ENCODE measurements around the gene PIEZO2. TPM values are rescaled to one million over a fixed set of nuclear protein-coding genes. Genes with fewer than 3 reads are reported as not detected.
A peak's percentile ranks its signal among the peaks of the same experiment; 100 is the strongest.

Gene PIEZO2
- total RNA-seq, 4 donors from 2014 or later = 2.4 to 5.2 (median 3.3) TPM

DNA sequence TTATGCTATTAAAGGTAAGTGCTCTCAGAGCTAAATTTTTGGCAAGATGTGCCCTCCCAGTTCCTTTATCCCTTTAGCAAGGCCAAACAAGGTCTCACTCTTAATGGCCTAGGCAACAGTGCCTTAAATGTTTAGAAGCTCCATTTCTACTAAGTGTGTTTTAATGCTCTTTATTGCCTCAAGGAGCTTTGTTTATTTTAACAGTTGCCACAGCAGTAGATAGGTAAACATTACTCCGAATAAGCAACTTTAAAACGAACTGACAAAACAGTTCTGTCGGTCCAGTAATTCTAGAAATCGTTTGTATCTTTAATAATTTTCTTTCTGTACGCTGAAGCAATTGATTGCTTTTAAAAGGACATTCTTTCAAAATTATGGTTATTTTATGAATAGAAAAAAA, 74.5 kb downstream of the PIEZO2 start:
- Histone ChIP-seq H3K9me3 (no peaks in the 10 kb centered on the region), H3K36me3 (no peaks in the 10 kb centered on the region), H3K4me3 (no peak overlapping the region), H3K27me3 (no peaks in the 10 kb centered on the region), H3K27ac (replicated peaks in 1 of 4) (no peak overlapping the region), H3K4me1 (no peaks in the 10 kb centered on the region)
- 53% methylated on average over 5 of the region's 5 CpGs for WGBS
- intact Hi-C loops (cut with DNase I) = no loop called here
- TF ChIP-seq POLR2A (IDR thresholded peaks at IDR 0.05; ENCODE audit: low read depth) = no peak
- no peak for TF ChIP-seq EP300 (IDR thresholded peaks at IDR 0.05)
- no peak for TF ChIP-seq POLR2AphosphoS5 (IDR thresholded peaks at IDR 0.05)
- TF ChIP-seq CTCF (IDR thresholded peaks at IDR 0.05) = no peak
- no peak for DNase-seq (ENCODE audit: extremely low spot score)

GRCh38 chr18:11073971-11074370, 75.4 kb downstream of the PIEZO2 start:
- H3K4me1 ChIP-seq = no peaks in the 10 kb centered on the region
- WGBS = 84% methylated on average over 9 of the region's 9 CpGs
- no peaks in the 10 kb centered on the region for H3K9me3 ChIP-seq
- H3K27me3 ChIP-seq = no peaks in the 10 kb centered on the region
- TF ChIP-seq CTCF (IDR thresholded peaks at IDR 0.05) = no peak
- no peak for TF ChIP-seq POLR2A (IDR thresholded peaks at IDR 0.05; ENCODE audit: low read depth)
- TF ChIP-seq POLR2AphosphoS5 (IDR thresholded peaks at IDR 0.05) = no peak
- no peak for TF ChIP-seq EP300 (IDR thresholded peaks at IDR 0.05)
- H3K36me3 ChIP-seq = no peaks in the 10 kb centered on the region
- no peak overlapping the region for H3K4me3 ChIP-seq
- no peak overlapping the region for H3K27ac ChIP-seq (replicated peaks in 1 of 4)
- DNase-seq (ENCODE audit: extremely low spot score) = peak; percentile 81
- intact Hi-C loops (cut with DNase I) = no loop called here

- DNase-seq (ENCODE audit: extremely low spot score) = peak; percentile 80
- no peak overlapping the region for H3K27ac ChIP-seq (replicated peaks in 1 of 4)
- 85% methylated on average over 5 of the region's 5 CpGs for WGBS
Measured at GRCh38 chr18:11072632-11073031, 76.7 kb downstream of the PIEZO2 start.

DNA sequence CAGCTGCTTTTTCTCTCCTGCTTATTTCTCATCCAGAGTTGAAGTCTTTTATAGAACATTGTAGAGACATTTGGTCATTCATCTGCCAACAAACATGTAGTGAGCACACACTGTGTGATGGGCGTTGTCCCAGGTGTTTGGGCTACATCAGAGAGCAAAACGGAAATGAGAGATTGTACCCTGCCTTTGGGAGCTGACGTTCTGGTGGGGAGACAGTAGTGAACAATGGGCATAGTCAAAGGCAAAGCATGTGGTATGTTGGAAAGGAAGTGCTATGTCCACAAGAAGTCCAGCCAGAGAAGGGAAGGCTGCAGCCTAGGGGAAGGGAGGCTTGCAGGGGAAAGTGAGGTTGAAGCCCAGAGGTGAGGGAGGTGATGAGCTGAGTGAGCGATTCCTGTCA, 78.1 kb downstream of the PIEZO2 start:
- Histone ChIP-seq H3K4me1 (no peaks in the 10 kb centered on the region), H3K27ac (replicated peaks in 1 of 4) (no peak overlapping the region), H3K9me3 (peaks cover 0 to 7% (median 0%) of the 10 kb centered on the region in 4 donors), H3K27me3 (no peaks in the 10 kb centered on the region), H3K4me3 (no peak overlapping the region), H3K36me3 (no peaks in the 10 kb centered on the region)
- TF ChIP-seq CTCF (IDR thresholded peaks at IDR 0.05) = no peak
- no peak for TF ChIP-seq EP300 (IDR thresholded peaks at IDR 0.05)
- TF ChIP-seq POLR2A (IDR thresholded peaks at IDR 0.05; ENCODE audit: low read depth) = no peak
- TF ChIP-seq POLR2AphosphoS5 (IDR thresholded peaks at IDR 0.05) = no peak
- whole genome bisulfite sequencing = 71% methylated on average over 4 of the region's 4 CpGs
- DNase-seq (ENCODE audit: extremely low spot score) = peak; percentile 60
- intact Hi-C loops (cut with DNase I) = no loop called here

More at GRCh38 chr18:11072632-11073031, 76.7 kb downstream of the PIEZO2 start:
- H3K9me3 ChIP-seq = peaks cover 0 to 3% (median 0%) of the 10 kb centered on the region in 4 donors
- TF ChIP-seq CTCF (IDR thresholded peaks at IDR 0.05) (no peak), POLR2AphosphoS5 (IDR thresholded peaks at IDR 0.05) (no peak), EP300 (IDR thresholded peaks at IDR 0.05) (no peak), POLR2A (IDR thresholded peaks at IDR 0.05; ENCODE audit: low read depth) (no peak)
- no peaks in the 10 kb centered on the region for H3K27me3 ChIP-seq
- intact Hi-C loops (cut with DNase I) = no loop called here
- H3K4me3 ChIP-seq = no peak overlapping the region
- H3K36me3 ChIP-seq = no peaks in the 10 kb centered on the region
- H3K4me1 ChIP-seq = no peaks in the 10 kb centered on the region

GRCh38 chr18:11070593-11070992, 78.8 kb downstream of the PIEZO2 start:
- H3K27me3 ChIP-seq = no peaks in the 10 kb centered on the region
- H3K36me3 ChIP-seq = no peaks in the 10 kb centered on the region
- no peaks in the 10 kb centered on the region for H3K4me1 ChIP-seq
- intact Hi-C loops (cut with DNase I) = no loop called here
- TF ChIP-seq EP300 (IDR thresholded peaks at IDR 0.05) (no peak), POLR2A (IDR thresholded peaks at IDR 0.05; ENCODE audit: low read depth) (no peak), POLR2AphosphoS5 (IDR thresholded peaks at IDR 0.05) (no peak), CTCF (IDR thresholded peaks at IDR 0.05) (no peak)
- peaks cover 0 to 7% (median 0%) of the 10 kb centered on the region in 4 donors for H3K9me3 ChIP-seq
- WGBS = 82% methylated on average over 11 of the region's 11 CpGs
- peak; percentile 92 for DNase-seq (ENCODE audit: extremely low spot score)
- H3K27ac ChIP-seq (replicated peaks in 1 of 4) = no peak overlapping the region
- no peak overlapping the region for H3K4me3 ChIP-seq
